Adipose tissue (tissue), 3 donors: ENCODE data around the gene RBP4. TPM values are rescaled to one million over a fixed set of nuclear protein-coding genes. Genes with fewer than 3 reads are reported as not detected.

ENCODE experiments used
- H3K27ac ChIP-seq: one replicate; pipeline ENCODE4 v1.5.1; 2013; ENCODE audit warnings: low read depth, low read length
- WGBS, 3 donors: extraction: QIAGEN DNeasy Blood & Tissue Kit; methylation state at CpG; one replicate each; pipeline ENCODE4 v1.1.7; 2013; 5-methylcytosine and 5-hydroxymethylcytosine counted together
- polyA plus RNA-seq, 3 donors: library from polyadenylated mRNA; stranded (reverse); fragments of 200-250 nt; gene quantifications; one replicate each; pipeline ENCODE4 v1.2.3, GENCODE V29; 2013
- donor health status: healthy with polysubstance abuse.
- donor health status: Bipolar disorder and iron deficiency.
- donor health status: healthy.

RBP4 gene
- 1,000 to 10,000 TPM in 1 of 3 donors, 100 to 1,000 TPM in 2; 158 to 1,290 (median 307) TPM for polyA plus RNA-seq

GRCh38 chr10:93601146-93601773 is at the start of gene RBP4:
RBP4 (minus strand) TSS chr10:93601235; CDS start chr10:93601028, 207 bp downstream.
- 1% methylated on average over 44 to 62 of the region's 63 CpGs for WGBS, 3 donors
- no peak within 1 kb of the TSS for H3K27ac ChIP-seq

- H3K27ac ChIP-seq = no peak overlapping the region
- WGBS, 3 donors = 89 to 91% (median 89%) methylated on average over 7 of the region's 7 CpGs
These were observed 38.8 kb upstream of the RBP4 start for GRCh38 chr10:93639791-93640190.

GRCh38 chr10:93630625-93631557 is 29.9 kb upstream of the RBP4 start:
- no peak overlapping the region for H3K27ac ChIP-seq
- 79 to 86% (median 82%) methylated on average over 13 to 15 of the region's 15 CpGs for WGBS, 3 donors

GRCh38 chr10:93629647-93630305 is 28.7 kb upstream of the RBP4 start:
- WGBS, 3 donors = 63 to 66% (median 65%) methylated on average over 7 of the region's 7 CpGs
- H3K27ac ChIP-seq = no peak overlapping the region

GRCh38 chr10:93628858-93629257 is 27.8 kb upstream of the RBP4 start:
- 85 to 87% (median 87%) methylated on average over 4 of the region's 4 CpGs for WGBS, 3 donors
- no peak overlapping the region for H3K27ac ChIP-seq

DNA sequence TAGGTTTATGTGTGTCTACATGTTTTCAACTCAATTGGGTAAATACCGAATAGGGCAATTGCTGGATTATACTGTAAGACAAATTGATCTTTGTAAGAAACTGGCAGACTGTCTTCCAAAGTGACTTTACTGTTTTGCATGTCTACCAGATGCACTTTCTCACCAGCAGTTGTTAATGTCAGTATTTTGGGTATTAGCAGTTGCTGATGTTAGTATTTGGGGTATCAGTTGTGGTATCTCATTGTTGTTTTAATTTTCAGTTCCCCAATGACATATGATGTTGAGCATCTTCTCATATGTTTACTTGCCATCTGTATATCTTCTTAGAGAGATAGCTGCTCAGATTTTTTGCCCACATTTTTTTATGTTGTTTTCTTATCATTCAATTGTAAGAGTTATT is 21.9 kb upstream of the RBP4 start:
- WGBS, 3 donors = 83 to 100% (median 92%) methylated on average over 1 of the region's 1 CpG
- no peak overlapping the region for H3K27ac ChIP-seq

DNA sequence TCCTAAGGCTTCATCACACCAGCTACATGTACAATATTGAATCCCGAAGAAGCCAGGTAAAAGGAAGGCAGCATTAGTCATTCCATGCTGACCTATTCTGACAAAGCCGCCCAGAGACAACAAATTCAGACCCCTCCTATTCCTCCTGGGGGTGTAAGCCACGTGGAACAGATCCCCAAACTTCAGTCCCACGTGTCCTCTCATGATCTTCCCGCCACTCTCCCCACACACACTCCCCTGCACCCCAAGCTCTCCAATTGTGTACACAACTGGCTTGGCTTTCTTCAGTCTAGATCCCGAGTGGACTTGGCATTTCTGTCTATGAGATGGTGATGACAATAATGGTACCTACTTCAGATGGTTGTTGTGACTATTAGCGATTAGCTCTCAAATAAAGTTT is 19.9 kb upstream of the RBP4 start:
- H3K27ac ChIP-seq = no peak overlapping the region
- WGBS, 3 donors = 71 to 88% (median 72%) methylated on average over 7 of the region's 7 CpGs

DNA sequence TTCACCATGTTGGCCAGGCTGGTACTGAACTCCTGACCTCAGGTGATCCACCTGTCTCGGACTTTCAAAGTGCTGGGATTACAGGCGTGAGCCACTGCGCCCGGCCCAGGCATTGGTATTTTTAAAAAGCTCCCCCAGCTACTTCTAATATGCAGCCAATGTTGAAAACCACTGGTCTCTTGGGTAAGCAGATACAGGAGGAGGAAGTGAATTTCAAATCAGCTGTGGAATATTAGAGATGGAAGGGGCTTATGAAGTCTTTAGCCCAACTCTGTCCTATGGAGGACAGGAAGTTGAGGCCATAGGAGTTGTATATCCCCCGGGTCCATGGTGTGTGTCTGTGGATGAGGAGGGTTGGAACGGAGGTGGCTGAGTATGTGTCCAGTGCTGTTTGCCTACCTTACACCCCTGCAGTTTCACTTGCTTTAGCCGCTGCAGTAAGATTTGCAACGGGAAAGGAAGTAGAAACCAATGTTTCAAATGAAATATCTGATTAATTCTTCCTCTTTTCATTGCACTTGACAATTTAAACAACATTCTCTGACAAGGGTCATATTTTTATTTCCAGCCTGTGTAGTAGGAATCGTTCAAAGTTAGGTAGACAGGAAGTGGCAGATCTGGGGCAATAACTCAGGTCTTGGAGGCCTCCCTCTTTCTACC is 14.7 kb upstream of the RBP4 start:
- H3K27ac ChIP-seq = no peak overlapping the region
- 43 to 80% (median 54%) methylated on average over 9 of the region's 9 CpGs for WGBS, 3 donors

- no peak overlapping the region for H3K27ac ChIP-seq
- WGBS, 3 donors = 69 to 85% (median 78%) methylated on average over 7 of the region's 7 CpGs
These were observed 13.2 kb upstream of the RBP4 start for GRCh38 chr10:93614101-93614825.

GRCh38 chr10:93613126-93613525 is 12.1 kb upstream of the RBP4 start:
- WGBS, 3 donors = 78 to 91% (median 88%) methylated on average over 3 of the region's 3 CpGs
- no peak overlapping the region for H3K27ac ChIP-seq

DNA sequence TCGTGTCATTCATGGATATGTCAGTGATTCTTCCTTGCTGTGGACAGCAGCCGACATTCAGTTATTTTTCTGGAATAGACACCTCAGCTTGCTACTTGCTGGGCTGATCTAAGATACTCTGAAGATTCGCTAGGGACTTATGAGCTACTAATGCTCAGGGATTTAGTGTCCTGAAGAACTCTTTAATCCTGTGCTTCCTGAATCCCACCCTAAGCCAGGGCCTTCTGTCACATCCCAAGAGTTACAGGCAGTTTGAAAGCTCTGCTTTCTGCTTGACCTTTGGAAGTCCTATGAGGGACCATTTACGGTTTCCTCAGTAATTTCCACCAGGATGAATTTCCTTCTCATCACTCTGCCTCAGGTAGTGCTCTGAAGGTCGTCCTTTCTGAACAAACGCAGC is 11.3 kb upstream of the RBP4 start, which contains the start of gene PDE6C:
TSS of gene PDE6C (plus strand) at position 227 of the 400 bp plus-strand sequence. CDS start 189 bp downstream, outside the sequence.
- 79 to 81% (median 81%) methylated on average over 6 of the region's 6 CpGs for WGBS, 3 donors
- H3K27ac ChIP-seq = no peak within 1 kb of the TSS

DNA sequence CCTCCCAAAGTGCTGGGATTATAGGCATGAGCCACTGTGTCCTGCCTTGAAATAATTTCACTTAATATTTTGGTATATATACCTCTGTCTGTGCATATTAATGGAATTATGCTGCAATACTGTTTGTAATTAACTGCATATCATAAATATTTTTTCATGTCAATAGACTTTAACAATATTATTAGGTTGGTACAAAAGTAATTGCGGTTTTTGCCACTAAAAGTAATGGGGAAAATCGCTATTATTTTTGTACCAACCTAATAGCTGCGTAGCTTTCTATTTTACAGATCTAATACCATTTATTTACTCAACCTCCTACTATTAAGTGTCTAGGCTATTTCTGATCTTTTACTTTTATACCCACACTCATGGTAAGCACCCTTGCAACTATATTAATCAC is 7.4 kb upstream of the RBP4 start:
- 85 to 93% (median 90%) methylated on average over 3 of the region's 3 CpGs for WGBS, 3 donors
- no peak overlapping the region for H3K27ac ChIP-seq

- H3K27ac ChIP-seq = no peak overlapping the region
- 15 to 32% (median 21%) methylated on average over 2 of the region's 2 CpGs for WGBS, 3 donors
These were observed 3.1 kb upstream of the RBP4 start for GRCh38 chr10:93604146-93604545.

DNA sequence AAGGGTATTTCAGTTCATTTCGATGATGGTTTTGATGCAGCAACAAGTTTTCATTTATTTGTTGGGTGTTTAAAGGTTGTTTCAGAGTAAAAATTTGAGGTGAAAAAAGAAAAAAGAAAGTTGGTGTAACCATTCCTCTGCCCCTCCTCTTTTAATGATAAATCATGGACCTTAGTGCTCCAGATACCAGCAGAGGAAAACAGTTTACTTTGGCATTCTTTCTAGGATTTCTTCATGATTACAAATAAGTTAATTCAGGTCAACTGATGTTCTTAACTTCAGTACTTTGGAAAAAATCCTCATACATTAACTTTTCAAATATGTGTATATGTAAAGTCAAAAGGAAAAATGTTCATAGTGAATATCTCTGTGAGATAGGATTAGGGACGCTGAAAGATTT is 2.0 kb upstream of the RBP4 start:
- H3K27ac ChIP-seq = no peak overlapping the region

DNA sequence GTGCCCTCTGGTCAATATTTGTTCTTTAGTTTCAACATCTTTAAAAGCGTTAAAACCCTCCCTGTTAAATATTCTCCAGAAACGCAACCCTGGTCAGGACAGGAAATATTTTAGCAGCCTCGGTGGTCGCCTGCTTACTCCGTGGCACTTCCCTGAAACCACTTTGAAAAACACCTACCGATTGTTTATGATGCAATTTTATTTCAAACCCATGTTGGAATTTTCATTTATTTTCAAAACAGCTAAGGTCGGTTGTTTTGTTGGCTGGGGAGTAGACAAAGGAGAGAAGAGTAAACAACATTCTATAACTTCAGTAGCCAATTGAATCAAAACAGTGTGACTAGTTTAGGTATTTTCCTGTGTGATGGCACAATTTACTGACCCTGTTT is 733 bp upstream of the RBP4 start:
- 6 to 12% (median 6%) methylated on average over 7 of the region's 7 CpGs for WGBS, 3 donors
- no peak overlapping the region for H3K27ac ChIP-seq

More for the DNA sequence above, 2.0 kb upstream of the RBP4 start:
- WGBS, 3 donors = 91 to 93% (median 93%) methylated on average over 2 of the region's 2 CpGs

- H3K27ac ChIP-seq = no peak overlapping the region
- 10 to 12% (median 11%) methylated on average over 53 to 60 of the region's 60 CpGs for WGBS, 3 donors
These were observed 439 bp downstream of the RBP4 start for GRCh38 chr10:93600446-93601145.

GRCh38 chr10:93599778-93600177 is 1.3 kb downstream of the RBP4 start:
- H3K27ac ChIP-seq = no peak overlapping the region
- WGBS, 3 donors = 62 to 86% (median 83%) methylated on average over 4 of the region's 4 CpGs
